Measurements from ENCODE around the gene ADGRG1. TPM values are rescaled to one million over a fixed set of nuclear protein-coding genes. Genes with fewer than 3 reads are reported as not detected.

Gene ADGRG1
- total RNA-seq, 1 experiment from 2014 or later = 131 TPM

DNA sequence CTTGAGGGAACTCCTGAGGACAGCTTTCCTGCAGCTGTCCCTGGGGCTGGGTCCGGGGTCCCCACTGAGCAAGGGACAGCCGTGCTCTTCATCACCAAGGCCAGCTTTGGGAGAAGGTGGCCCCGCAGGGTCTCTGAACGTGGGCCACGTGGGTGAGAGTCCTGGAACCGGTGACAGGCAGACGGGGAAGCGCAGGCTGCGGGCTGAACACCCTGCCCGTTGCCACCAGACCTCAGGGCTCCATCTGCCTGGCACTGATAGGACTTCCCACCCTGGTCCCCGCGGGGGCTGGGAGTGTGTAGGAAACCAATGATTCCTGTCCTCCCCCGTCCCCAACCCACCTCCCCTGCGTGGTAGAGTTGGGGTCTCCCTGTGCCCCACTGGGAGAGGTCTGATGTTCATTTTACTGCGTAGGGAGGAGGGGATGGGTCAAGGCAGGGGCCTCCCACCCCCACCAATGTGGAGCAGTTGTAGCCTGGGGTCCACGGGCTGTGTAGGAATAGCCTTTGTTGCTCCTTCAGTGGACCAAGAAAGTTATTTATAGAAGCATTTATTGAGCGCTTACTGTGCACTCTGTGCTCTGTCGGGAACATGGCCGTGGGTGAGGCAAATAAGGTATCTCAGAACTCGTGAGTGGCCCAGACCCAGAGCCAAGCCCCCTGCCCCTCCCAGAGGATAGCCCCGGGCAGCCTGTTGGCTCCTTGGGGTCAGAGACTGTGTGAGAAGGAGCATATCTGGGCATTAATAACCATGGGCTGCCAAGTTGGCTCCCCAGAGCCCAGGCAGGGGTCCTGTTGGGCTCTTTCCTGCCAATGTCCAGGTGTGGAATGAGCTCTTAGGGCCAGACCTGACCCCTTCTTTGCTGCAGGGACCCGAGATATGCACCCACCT is 1.3 kb downstream of the ADGRG1 start:
- no peak for TF ChIP-seq EZH2 (IDR thresholded peaks at IDR 0.05; ENCODE audit: low read depth)
- TF ChIP-seq, protein P1, sequence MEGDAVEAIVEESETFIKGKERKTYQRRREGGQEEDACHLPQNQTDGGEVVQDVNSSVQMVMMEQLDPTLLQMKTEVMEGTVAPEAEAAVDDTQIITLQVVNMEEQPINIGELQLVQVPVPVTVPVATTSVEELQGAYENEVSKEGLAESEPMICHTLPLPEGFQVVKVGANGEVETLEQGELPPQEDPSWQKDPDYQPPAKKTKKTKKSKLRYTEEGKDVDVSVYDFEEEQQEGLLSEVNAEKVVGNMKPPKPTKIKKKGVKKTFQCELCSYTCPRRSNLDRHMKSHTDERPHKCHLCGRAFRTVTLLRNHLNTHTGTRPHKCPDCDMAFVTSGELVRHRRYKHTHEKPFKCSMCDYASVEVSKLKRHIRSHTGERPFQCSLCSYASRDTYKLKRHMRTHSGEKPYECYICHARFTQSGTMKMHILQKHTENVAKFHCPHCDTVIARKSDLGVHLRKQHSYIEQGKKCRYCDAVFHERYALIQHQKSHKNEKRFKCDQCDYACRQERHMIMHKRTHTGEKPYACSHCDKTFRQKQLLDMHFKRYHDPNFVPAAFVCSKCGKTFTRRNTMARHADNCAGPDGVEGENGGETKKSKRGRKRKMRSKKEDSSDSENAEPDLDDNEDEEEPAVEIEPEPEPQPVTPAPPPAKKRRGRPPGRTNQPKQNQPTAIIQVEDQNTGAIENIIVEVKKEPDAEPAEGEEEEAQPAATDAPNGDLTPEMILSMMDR (conservative IDR thresholded peaks at IDR 0.05) = no peak
- CTCF ChIA-PET = interaction anchor here (0.6 kb wide), 1 partner anchor 12 kb away, joined by 3 read pairs; no protein-coding TSS in a partner anchor

DNA sequence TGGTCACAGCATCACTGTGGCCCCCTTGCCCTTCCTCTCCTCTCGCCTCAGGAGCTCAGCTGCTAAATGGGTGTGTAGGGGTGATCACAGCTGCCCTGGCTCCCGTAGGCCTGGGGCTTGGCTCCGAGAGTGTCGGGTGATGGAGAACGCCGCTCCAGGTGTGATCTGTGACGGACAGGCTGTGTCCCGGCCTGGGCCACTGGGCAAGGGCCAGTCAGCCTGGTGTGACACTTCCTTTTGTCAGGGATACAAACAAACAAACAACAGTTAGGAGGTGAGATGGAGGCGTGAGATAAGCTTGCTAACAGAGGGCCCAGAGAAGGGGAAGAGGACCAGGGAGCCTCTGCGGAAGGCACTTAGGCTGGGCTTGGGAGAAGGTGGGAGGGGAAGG is 2.0 kb downstream of the ADGRG1 start:
- POLR2A ChIA-PET (ENCODE audit: unreplicated experiment) = no interaction called here
- Histone ChIP-seq H3K9me3 (ENCODE audit: insufficient read depth, low read depth) (no peaks in the 10 kb centered on the region), H3K4me3 (no peak overlapping the region), H3F3A (ENCODE audit: insufficient read depth, low read depth) (peaks cover 42% of the 10 kb centered on the region), H3K4me2 (no peak overlapping the region), H3K9me2 (ENCODE audit: insufficient read depth) (no peaks in the 10 kb centered on the region), H3K27ac (no peak overlapping the region), H3K79me2 (ENCODE audit: low read depth) (peaks cover 71% of the 10 kb centered on the region), H2AFZ (no peak overlapping the region), H3K27me3 (ENCODE audit: insufficient read depth, low read depth) (no peaks in the 10 kb centered on the region), H4K20me1 (ENCODE audit: insufficient read depth) (peaks cover 33% of the 10 kb centered on the region), H3K36me3 (ENCODE audit: low read depth) (no peaks in the 10 kb centered on the region), H3K4me1 (replicated peaks; ENCODE audit: insufficient read depth) (peaks cover 95% of the 10 kb centered on the region)
- DNase-seq = peak in 1 of 2 experiments; percentile 23
- CTCF ChIA-PET = interaction anchor here (0.6 kb wide), 1 partner anchor 12 kb away, joined by 3 read pairs; no protein-coding TSS in a partner anchor
- TF ChIP-seq, protein P1 (conservative IDR thresholded peaks at IDR 0.05) = no peak
- TF ChIP-seq EZH2 (IDR thresholded peaks at IDR 0.05; ENCODE audit: low read depth) = no peak
- intact Hi-C loops (cut with micrococcal nuclease; ENCODE audit: unreplicated experiment) = no loop called here
- BruUV-seq (replicated peaks) = no TSS peak

More for the DNA sequence above, 1.3 kb downstream of the ADGRG1 start:
- Histone ChIP-seq H3K27me3 (ENCODE audit: insufficient read depth, low read depth) (no peaks in the 10 kb centered on the region), H3K9me3 (ENCODE audit: insufficient read depth, low read depth) (no peaks in the 10 kb centered on the region), H3F3A (ENCODE audit: insufficient read depth, low read depth) (peaks cover 42% of the 10 kb centered on the region), H2AFZ (no peak overlapping the region), H3K79me2 (ENCODE audit: low read depth) (peaks cover 78% of the 10 kb centered on the region), H3K27ac (no peak overlapping the region), H3K9me2 (ENCODE audit: insufficient read depth) (no peaks in the 10 kb centered on the region), H3K4me2 (peak overlapping the region; percentile 81; the same call in 1 of the 2 replicates), H3K4me1 (replicated peaks; ENCODE audit: insufficient read depth) (peaks cover 97% of the 10 kb centered on the region), H4K20me1 (ENCODE audit: insufficient read depth) (peaks cover 28% of the 10 kb centered on the region), H3K4me3 (no peak overlapping the region), H3K36me3 (ENCODE audit: low read depth) (no peaks in the 10 kb centered on the region)
- TSS peak; percentile 9 for BruUV-seq (replicated peaks)
- POLR2A ChIA-PET (ENCODE audit: unreplicated experiment) = no interaction called here
- intact Hi-C loops (cut with micrococcal nuclease; ENCODE audit: unreplicated experiment) = no loop called here
- DNase-seq = no peak

DNA sequence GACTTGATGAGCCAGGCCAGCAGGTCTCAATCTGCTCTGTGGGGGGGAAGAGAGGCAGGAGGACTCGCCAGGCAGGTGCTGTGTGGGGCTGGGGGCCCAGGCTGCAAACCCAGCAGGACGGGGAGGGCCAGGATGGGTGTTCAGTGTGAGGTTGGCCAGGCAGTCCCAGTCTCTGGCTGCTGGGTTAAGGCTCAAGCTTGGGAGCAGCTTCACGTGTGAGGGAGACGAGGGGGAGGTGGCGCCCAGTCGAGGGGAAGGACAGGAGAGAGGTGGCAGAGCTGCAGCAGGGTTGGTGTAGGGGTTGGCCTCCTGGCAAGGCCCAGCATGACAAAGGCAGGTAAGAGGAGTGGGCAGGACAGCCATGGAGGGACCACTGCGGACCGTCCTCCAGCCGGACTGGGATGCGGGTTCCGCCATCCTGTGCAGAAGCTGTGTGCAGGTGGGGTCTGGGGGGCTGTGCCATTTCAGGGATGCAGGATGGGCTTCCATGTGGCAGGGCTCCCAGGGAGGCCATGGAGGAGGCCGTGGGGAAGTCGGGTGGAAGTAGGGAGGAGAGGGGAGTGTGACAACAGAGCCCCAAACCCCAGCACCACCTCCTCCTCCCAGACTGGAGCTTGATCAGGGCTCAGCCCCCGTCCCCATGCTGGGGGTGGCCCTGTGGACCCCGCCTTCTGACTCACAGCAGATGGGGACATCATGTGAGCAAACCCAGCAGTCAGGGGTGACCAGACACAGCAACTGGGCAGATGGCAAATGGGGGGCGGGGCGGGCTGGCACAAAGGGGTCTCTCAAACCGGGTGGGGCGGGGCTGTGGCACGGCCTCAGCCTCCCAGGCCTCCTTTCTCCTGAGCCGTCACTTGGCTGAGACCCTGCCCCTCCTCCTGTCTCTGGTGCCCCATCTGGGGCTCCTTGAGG is 2.8 kb downstream of the ADGRG1 start:
- Histone ChIP-seq H3K79me2 (ENCODE audit: low read depth) (peaks cover 63% of the 10 kb centered on the region), H3K4me3 (no peak overlapping the region), H3K4me1 (replicated peaks; ENCODE audit: insufficient read depth) (peaks cover 88% of the 10 kb centered on the region), H3K27ac (no peak overlapping the region), H3K9me2 (ENCODE audit: insufficient read depth) (no peaks in the 10 kb centered on the region), H2AFZ (no peak overlapping the region), H3F3A (ENCODE audit: insufficient read depth, low read depth) (peaks cover 42% of the 10 kb centered on the region), H4K20me1 (ENCODE audit: insufficient read depth) (peaks cover 41% of the 10 kb centered on the region), H3K4me2 (peak overlapping the region; percentile 26; the same call in 1 of the 2 replicates), H3K9me3 (ENCODE audit: insufficient read depth, low read depth) (no peaks in the 10 kb centered on the region), H3K36me3 (ENCODE audit: low read depth) (no peaks in the 10 kb centered on the region), H3K27me3 (ENCODE audit: insufficient read depth, low read depth) (no peaks in the 10 kb centered on the region)
- ChIA-PET POLR2A (ENCODE audit: unreplicated experiment) (no interaction called here), CTCF (no interaction called here)
- DNase-seq = no peak
- intact Hi-C loops (cut with micrococcal nuclease; ENCODE audit: unreplicated experiment) = no loop called here
- TF ChIP-seq, protein P1 (conservative IDR thresholded peaks at IDR 0.05) = no peak
- TF ChIP-seq EZH2 (IDR thresholded peaks at IDR 0.05; ENCODE audit: low read depth) = no peak
- no TSS peak for BruUV-seq (replicated peaks)
